ENCODE data around the gene ALDH16A1.
"Not testable (repeated sequence)": the region's sequence is repeated elsewhere in the genome, so short reads cannot be mapped to it uniquely, and the experiment has no call there.

ALDH16A1 gene

DNA sequence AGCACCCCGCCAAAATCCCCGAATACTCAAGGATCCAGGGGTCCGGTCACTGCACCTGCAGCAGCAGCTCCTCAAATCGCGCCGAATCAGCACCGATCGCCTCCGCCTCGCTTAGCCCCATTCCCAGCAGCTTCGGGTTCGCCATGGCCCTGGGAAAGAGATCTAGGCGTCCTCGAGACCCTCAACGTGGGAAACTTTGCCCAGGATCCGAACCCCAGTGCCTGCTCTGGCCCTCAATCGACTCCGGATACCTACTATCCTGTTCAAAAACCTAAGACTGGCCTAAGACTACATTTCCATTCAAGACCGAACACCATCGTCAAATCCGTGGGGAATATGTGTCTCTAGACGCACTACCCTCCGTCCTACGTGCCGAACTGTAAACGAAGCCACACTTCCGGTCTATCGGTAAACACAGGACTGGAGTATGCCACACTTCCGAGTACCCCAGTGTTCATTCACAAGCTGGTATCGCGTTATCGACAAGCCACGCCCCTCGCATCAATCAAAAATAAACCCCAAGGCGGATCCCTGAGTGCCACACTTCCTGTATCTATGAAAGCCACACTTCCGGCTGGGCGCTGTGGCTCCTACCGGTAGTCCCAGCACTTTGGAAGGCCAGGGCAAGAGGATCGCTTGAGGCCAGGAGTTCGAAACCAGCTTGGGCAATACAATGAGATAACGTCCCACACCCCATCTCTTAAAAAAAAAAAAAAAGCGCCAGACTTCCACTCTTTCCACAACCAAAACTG, 1.4 kb upstream of the ALDH16A1 start, which contains the start of gene PIH1D1:
TSS of gene PIH1D1 (minus strand) at position 385 of the 752 bp plus-strand sequence. CDS start at position 145, 240 bp downstream.
- H3K4me3 ChIP-seq (ENCODE audit: low read depth, low read length), result peak within 1 kb of the TSS; percentile 81
- in situ Hi-C loops (cut with HindIII; ENCODE audit: low sequenced_read_pairs), result no loop called here
- TF ChIP-seq CTCF (IDR thresholded peaks at IDR 0.05; ENCODE audit: low read depth, low read length, missing control alignments), result peak; percentile 40
- DNase-seq (ENCODE audit: low read depth), result peak; percentile 99

GRCh38 chr19:49453757-49454240, 774 bp downstream of the ALDH16A1 start:
- in situ Hi-C loops (cut with HindIII; ENCODE audit: low sequenced_read_pairs), result no loop called here
- DNase-seq (ENCODE audit: low read depth), result no peak
- H3K4me3 ChIP-seq (ENCODE audit: low read depth, low read length), result peak overlapping the region; percentile 61
- TF ChIP-seq CTCF (IDR thresholded peaks at IDR 0.05; ENCODE audit: low read depth, low read length, missing control alignments), result no peak

GRCh38 chr19:49455773-49456172, 2.7 kb downstream of the ALDH16A1 start:
- TF ChIP-seq CTCF (IDR thresholded peaks at IDR 0.05; ENCODE audit: low read depth, low read length, missing control alignments), result no peak
- H3K4me3 ChIP-seq (ENCODE audit: low read depth, low read length), result no peak overlapping the region
- in situ Hi-C loops (cut with HindIII; ENCODE audit: low sequenced_read_pairs), result no loop called here

GRCh38 chr19:49456326-49456725, 3.3 kb downstream of the ALDH16A1 start:
- DNase-seq (ENCODE audit: low read depth), result no peak

More at GRCh38 chr19:49455773-49456172, 2.7 kb downstream of the ALDH16A1 start:
- no peak for DNase-seq (ENCODE audit: low read depth)

DNA sequence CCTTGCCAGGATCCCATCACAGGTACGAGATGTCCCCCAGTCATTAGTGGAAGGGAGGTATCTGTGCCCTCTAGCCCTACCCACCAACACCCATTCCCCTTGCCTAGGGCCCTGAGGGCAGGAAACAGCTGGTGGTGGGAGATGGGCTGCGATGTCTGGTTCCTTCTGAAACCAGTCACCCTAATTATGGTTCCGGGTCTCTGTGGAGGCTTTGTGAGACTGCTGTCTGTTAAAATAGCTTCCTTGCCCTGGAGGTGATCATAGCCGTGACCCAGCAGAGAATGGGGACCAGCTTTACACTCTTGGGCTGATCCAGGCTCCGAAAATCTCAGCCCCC, 5.5 kb downstream of the ALDH16A1 start:
- H3K4me3 ChIP-seq (ENCODE audit: low read depth, low read length), result no peak overlapping the region
- no peak for DNase-seq (ENCODE audit: low read depth)
- in situ Hi-C loops (cut with HindIII; ENCODE audit: low sequenced_read_pairs), result no loop called here
- no peak for TF ChIP-seq CTCF (IDR thresholded peaks at IDR 0.05; ENCODE audit: low read depth, low read length, missing control alignments)

More at GRCh38 chr19:49456326-49456725, 3.3 kb downstream of the ALDH16A1 start:
- no peak overlapping the region for H3K4me3 ChIP-seq (ENCODE audit: low read depth, low read length)
- in situ Hi-C loops (cut with HindIII; ENCODE audit: low sequenced_read_pairs), result no loop called here
- no peak for TF ChIP-seq CTCF (IDR thresholded peaks at IDR 0.05; ENCODE audit: low read depth, low read length, missing control alignments)

GRCh38 chr19:49459388-49459787, 6.4 kb downstream of the ALDH16A1 start:
- TF ChIP-seq CTCF (IDR thresholded peaks at IDR 0.05; ENCODE audit: low read depth, low read length, missing control alignments), result no peak
- DNase-seq (ENCODE audit: low read depth), result no peak
- in situ Hi-C loops (cut with HindIII; ENCODE audit: low sequenced_read_pairs), result no loop called here
- H3K4me3 ChIP-seq (ENCODE audit: low read depth, low read length), result no peak overlapping the region

GRCh38 chr19:49461130-49461529, 8.1 kb downstream of the ALDH16A1 start:
- in situ Hi-C loops (cut with HindIII; ENCODE audit: low sequenced_read_pairs); H3K4me3 ChIP-seq (ENCODE audit: low read depth, low read length); DNase-seq (ENCODE audit: low read depth): not testable (repeated sequence)
